ENCODE results near the gene USP11. TPM values are rescaled to one million over a fixed set of nuclear protein-coding genes. Genes with fewer than 3 reads are reported as not detected.

The USP11 gene
- total RNA-seq, 2 experiments from 2014 or later = 62.6 to 66.2 TPM

- Mint-ChIP-seq H3K4me1 (ENCODE audit: low read depth) (peaks cover 51% of the 10 kb centered on the region), H3K27ac (peak overlapping the region; percentile 92), H3K36me3 (ENCODE audit: low read depth) (peaks cover 76% of the 10 kb centered on the region), H3K27me3 (no peaks in the 10 kb centered on the region), H3K4me3 (peak overlapping the region; percentile 56), H3K9me3 (no peaks in the 10 kb centered on the region)
- DNase-seq = no peak
- intact Hi-C loops (cut with DNase I, micrococcal nuclease) = loop anchor here in 1 of 2 experiments (2.0 to 10.0 kb wide), 4 partner anchors 19 to 827 kb away; partner anchors contain the start of gene ZNF41
- Histone ChIP-seq H3K9me3 (ENCODE audit: control insufficient read depth in 1 of 2, insufficient read depth in 1 of 2, low read length in 2 of 2) (no peaks in the 10 kb centered on the region), H3K36me3 (ENCODE audit: insufficient read depth, low read length) (peaks cover 51% of the 10 kb centered on the region), H3K4me3 (ENCODE audit: low read length) (no peak overlapping the region), H3K27me3 (ENCODE audit: control insufficient read depth in 1 of 2, insufficient read depth in 2 of 2, low read length in 2 of 2) (no peaks in the 10 kb centered on the region), H3K27ac (ENCODE audit: low read depth in 1 of 2, low read length in 2 of 2) (no peak overlapping the region), H3K4me1 (ENCODE audit: insufficient read depth, low read length) (peaks cover 51% of the 10 kb centered on the region)
- TF ChIP-seq CTCF (IDR thresholded peaks at IDR 0.05) = no peak
- ATAC-seq (ENCODE audit: poor library complexity) = no peak
- ChIA-PET CTCF (no interaction called here), POLR2A (no interaction called here)
Observed at GRCh38 chrX:47197526-47197925, 35.3 kb upstream of the USP11 start.

GRCh38 chrX:47198026-47198686 is 34.7 kb upstream of the USP11 start:
- Histone ChIP-seq H3K27ac (ENCODE audit: low read depth in 1 of 2, low read length in 2 of 2) (no peak overlapping the region), H3K9me3 (ENCODE audit: control insufficient read depth in 1 of 2, insufficient read depth in 1 of 2, low read length in 2 of 2) (no peaks in the 10 kb centered on the region), H3K27me3 (ENCODE audit: control insufficient read depth in 1 of 2, insufficient read depth in 2 of 2, low read length in 2 of 2) (no peaks in the 10 kb centered on the region), H3K4me1 (ENCODE audit: insufficient read depth, low read length) (peaks cover 45% of the 10 kb centered on the region), H3K4me3 (ENCODE audit: low read length) (no peak overlapping the region), H3K36me3 (ENCODE audit: insufficient read depth, low read length) (peaks cover 57% of the 10 kb centered on the region)
- Mint-ChIP-seq H3K4me1 (ENCODE audit: low read depth) (peaks cover 45% of the 10 kb centered on the region), H3K36me3 (ENCODE audit: low read depth) (peaks cover 82% of the 10 kb centered on the region), H3K4me3 (no peak overlapping the region), H3K27ac (no peak overlapping the region), H3K27me3 (no peaks in the 10 kb centered on the region), H3K9me3 (no peaks in the 10 kb centered on the region)
- ChIA-PET CTCF (interaction anchor here (1.3 kb wide), 1 partner anchor 187 kb away, joined by 3 read pairs; no protein-coding TSS in a partner anchor), POLR2A (no interaction called here)
- intact Hi-C loops (cut with DNase I, micrococcal nuclease) = loop anchor here in 1 of 2 experiments (5.0 to 10.0 kb wide), 3 partner anchors 114 to 827 kb away; partner anchors contain the start of gene ZNF41
- no peak for TF ChIP-seq CTCF (IDR thresholded peaks at IDR 0.05)
- ATAC-seq (ENCODE audit: poor library complexity) = no peak
- DNase-seq = no peak

GRCh38 chrX:47198687-47199080 is 34.1 kb upstream of the USP11 start:
- Mint-ChIP-seq H3K4me3 (no peak overlapping the region), H3K36me3 (ENCODE audit: low read depth) (peaks cover 82% of the 10 kb centered on the region), H3K27ac (no peak overlapping the region), H3K4me1 (ENCODE audit: low read depth) (peaks cover 40% of the 10 kb centered on the region), H3K9me3 (no peaks in the 10 kb centered on the region), H3K27me3 (no peaks in the 10 kb centered on the region)
- ChIA-PET POLR2A (no interaction called here), CTCF (interaction anchor here (1.3 kb wide), 1 partner anchor 186 kb away, joined by 3 read pairs; no protein-coding TSS in a partner anchor)
- Histone ChIP-seq H3K27me3 (ENCODE audit: control insufficient read depth in 1 of 2, insufficient read depth in 2 of 2, low read length in 2 of 2) (no peaks in the 10 kb centered on the region), H3K9me3 (ENCODE audit: control insufficient read depth in 1 of 2, insufficient read depth in 1 of 2, low read length in 2 of 2) (no peaks in the 10 kb centered on the region), H3K27ac (ENCODE audit: low read depth in 1 of 2, low read length in 2 of 2) (no peak overlapping the region), H3K4me3 (ENCODE audit: low read length) (no peak overlapping the region), H3K4me1 (ENCODE audit: insufficient read depth, low read length) (peaks cover 42% of the 10 kb centered on the region), H3K36me3 (ENCODE audit: insufficient read depth, low read length) (peaks cover 61% of the 10 kb centered on the region)
- ATAC-seq (ENCODE audit: poor library complexity) = no peak
- DNase-seq = no peak
- intact Hi-C loops (cut with DNase I, micrococcal nuclease) = loop anchor here in 1 of 2 experiments (5.0 to 10.0 kb wide), 3 partner anchors 114 to 826 kb away; partner anchors contain the start of gene ZNF41
- no peak for TF ChIP-seq CTCF (IDR thresholded peaks at IDR 0.05)
